K562 treated with DMSO at 1 percent for 48 hours (cell line): ENCODE measurements around the gene MELK. TPM values are rescaled to one million over a fixed set of nuclear protein-coding genes. Genes with fewer than 3 reads are reported as not detected.

Experiments
- total RNA-seq: library from RNA; unstranded; fragments of 300-600 nt; gene quantifications from 2 replicates; pipeline ENCODE4 v1.2.3, GENCODE V29; 2022; ENCODE audit warnings: low replicate concordance; ENCODE audit errors: extremely low read depth

MELK gene
- not detected in 2 replicates for total RNA-seq

DNA sequence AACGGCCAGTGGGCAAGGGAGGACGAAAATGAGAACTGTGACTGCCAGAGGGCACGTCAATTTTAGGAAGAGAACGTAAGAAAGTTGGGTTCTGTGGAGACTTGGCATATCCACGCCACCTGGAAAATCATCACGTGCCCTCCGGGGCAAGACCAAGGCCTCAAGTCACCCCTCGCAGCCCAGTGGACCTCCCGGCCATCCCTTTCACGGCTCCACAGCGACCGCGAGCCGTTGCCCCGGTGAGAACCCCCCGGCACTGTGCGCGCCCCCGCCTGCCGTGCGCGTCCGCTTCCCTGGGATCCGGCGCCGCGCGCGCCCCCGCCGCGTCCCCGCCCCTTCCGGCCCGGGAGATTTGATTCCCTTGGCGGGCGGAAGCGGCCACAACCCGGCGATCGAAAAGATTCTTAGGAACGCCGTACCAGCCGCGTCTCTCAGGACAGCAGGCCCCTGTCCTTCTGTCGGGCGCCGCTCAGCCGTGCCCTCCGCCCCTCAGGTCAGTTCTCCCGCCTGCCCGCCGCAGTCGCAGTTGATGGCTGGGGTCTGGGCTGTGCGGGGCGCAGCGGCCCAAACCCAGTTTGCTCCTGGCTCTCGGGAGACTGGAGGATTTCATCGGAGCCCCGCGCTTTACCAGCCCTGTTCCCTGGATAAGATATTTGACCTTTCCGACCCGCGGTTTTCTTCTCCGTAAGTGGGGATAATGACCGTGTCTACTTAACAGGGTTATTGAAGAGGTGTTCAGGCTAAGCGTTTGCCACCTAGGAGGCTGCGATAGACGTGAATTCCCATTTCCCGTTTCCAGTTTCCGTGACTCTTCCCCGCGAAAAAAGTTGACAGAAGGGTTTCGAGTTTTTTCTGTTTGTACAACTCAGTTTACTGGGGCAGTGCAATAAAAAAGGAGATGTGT is at the start of gene MELK:
Gene MELK, plus strand, starts transcription at position 381 of the 904 bp plus-strand sequence. CDS start 8,787 bp downstream, outside the sequence.

Other genes starting within 250 kb of the MELK start
- not detected in 2 replicates for gene RNF38, start 172.6 kb upstream of the MELK start, total RNA-seq